Peyer's patch (tissue), 4 donors: ENCODE results near the gene HCST.

ENCODE experiments used
- POLR2A ChIP-seq, 2 donors: fragments of 450-650 bp; IDR thresholded peaks; one replicate each; pipeline ENCODE4 v1.5.1; 2017; ENCODE audit warnings: antibody characterized with exemption in 2 of 2, mild to moderate bottlenecking in 2 of 2, moderate library complexity in 2 of 2
- TF ChIP-seq, protein P1 (sequence below), 6 experiments: fragments of 450-650 bp in 4 of 6; fragments of 200-600 bp in 2 of 6; sonication (generic) in 1 of 6; IDR thresholded peaks; one replicate each; pipeline ENCODE4 v1.5.1; 2017 to 2019; ENCODE audit warnings: antibody characterized with exemption in 6 of 6, mild to moderate bottlenecking in 3 of 6, moderate library complexity in 1 of 6

DNA sequence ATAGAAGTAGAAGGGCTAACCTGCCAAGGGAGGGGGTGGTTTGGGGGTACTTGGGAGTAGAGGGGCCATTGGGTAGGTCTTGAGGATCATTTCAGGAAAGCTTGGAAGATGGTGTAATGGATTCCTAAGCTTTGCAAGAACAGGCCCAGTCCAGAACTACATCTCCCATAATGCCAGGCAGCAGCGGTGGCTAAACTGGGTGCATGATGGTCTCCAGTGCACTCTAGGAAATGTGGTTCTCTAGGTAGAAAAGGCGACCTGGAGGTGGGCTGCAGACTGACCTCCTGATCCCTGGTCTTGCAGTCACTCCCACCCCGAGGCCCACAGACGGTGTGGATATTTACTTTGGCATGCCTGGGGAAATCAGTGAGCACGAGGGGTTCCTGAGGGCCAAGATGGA lies 30.1 kb upstream of the HCST start:
- TF ChIP-seq, protein P1, sequence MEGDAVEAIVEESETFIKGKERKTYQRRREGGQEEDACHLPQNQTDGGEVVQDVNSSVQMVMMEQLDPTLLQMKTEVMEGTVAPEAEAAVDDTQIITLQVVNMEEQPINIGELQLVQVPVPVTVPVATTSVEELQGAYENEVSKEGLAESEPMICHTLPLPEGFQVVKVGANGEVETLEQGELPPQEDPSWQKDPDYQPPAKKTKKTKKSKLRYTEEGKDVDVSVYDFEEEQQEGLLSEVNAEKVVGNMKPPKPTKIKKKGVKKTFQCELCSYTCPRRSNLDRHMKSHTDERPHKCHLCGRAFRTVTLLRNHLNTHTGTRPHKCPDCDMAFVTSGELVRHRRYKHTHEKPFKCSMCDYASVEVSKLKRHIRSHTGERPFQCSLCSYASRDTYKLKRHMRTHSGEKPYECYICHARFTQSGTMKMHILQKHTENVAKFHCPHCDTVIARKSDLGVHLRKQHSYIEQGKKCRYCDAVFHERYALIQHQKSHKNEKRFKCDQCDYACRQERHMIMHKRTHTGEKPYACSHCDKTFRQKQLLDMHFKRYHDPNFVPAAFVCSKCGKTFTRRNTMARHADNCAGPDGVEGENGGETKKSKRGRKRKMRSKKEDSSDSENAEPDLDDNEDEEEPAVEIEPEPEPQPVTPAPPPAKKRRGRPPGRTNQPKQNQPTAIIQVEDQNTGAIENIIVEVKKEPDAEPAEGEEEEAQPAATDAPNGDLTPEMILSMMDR (IDR thresholded peaks at IDR 0.05): no peak
- TF ChIP-seq POLR2A (IDR thresholded peaks at IDR 0.05): no peak
